ENCODE data around the gene RGL4. TPM values are rescaled to one million over a fixed set of nuclear protein-coding genes. Genes with fewer than 3 reads are reported as not detected.

Gene RGL4
- total and polyA plus RNA-seq, 11 donors = 0.21 to 0.69 (median 0.52) TPM; not detected in 6

- ATAC-seq (no peak), DNase-seq (no peak)
- Histone ChIP-seq H3K36me3 (peaks cover 0 to 100% (median 90%) of the 10 kb centered on the region in 9 donors), H3K27ac (no peak overlapping the region), H3K4me3 (no peak overlapping the region), H3K9me3 (no peaks in the 10 kb centered on the region), H3K4me1 (peaks cover 0 to 7% (median 0%) of the 10 kb centered on the region in 12 donors), H3K27me3 (no peaks in the 10 kb centered on the region)
- WGBS, 4 donors = 93 to 96% (median 95%) methylated on average over 5 of the region's 5 CpGs
- intact Hi-C loops (cut with DNase I) = no loop called here
- no peak for TF ChIP-seq POLR2A (IDR thresholded peaks at IDR 0.05)
- TF ChIP-seq CTCF (IDR thresholded peaks at IDR 0.05) = no peak
Measured at GRCh38 chr22:23704062-23704461, 13.2 kb downstream of the RGL4 start.

GRCh38 chr22:23704829-23705228 is 14.0 kb downstream of the RGL4 start:
- Histone ChIP-seq H3K36me3 (peaks cover 0 to 100% (median 90%) of the 10 kb centered on the region in 9 donors), H3K9me3 (no peaks in the 10 kb centered on the region), H3K27ac (no peak overlapping the region), H3K27me3 (no peaks in the 10 kb centered on the region), H3K4me1 (peaks cover 0 to 7% (median 0%) of the 10 kb centered on the region in 12 donors), H3K4me3 (no peak overlapping the region)
- TF ChIP-seq CTCF (IDR thresholded peaks at IDR 0.05) (no peak), POLR2A (IDR thresholded peaks at IDR 0.05) (no peak)
- intact Hi-C loops (cut with DNase I) = no loop called here
- DNase-seq (no peak), ATAC-seq (no peak)
- 93 to 97% (median 95%) methylated on average over 3 of the region's 3 CpGs for WGBS, 4 donors

GRCh38 chr22:23705358-23705757 is 14.5 kb downstream of the RGL4 start:
- peaks cover 0 to 100% (median 90%) of the 10 kb centered on the region in 9 donors for H3K36me3 ChIP-seq
- no peaks in the 10 kb centered on the region for H3K9me3 ChIP-seq
- no peak overlapping the region for H3K27ac ChIP-seq
- intact Hi-C loops (cut with DNase I) = no loop called here
- ATAC-seq (no peak), DNase-seq (no peak)
- TF ChIP-seq CTCF (IDR thresholded peaks at IDR 0.05) = no peak
- TF ChIP-seq POLR2A (IDR thresholded peaks at IDR 0.05) = no peak
- H3K4me1 ChIP-seq = peaks cover 0 to 6% (median 0%) of the 10 kb centered on the region in 12 donors
- 88 to 95% (median 92%) methylated on average over 3 of the region's 3 CpGs for WGBS, 4 donors
- H3K27me3 ChIP-seq = no peaks in the 10 kb centered on the region
- H3K4me3 ChIP-seq = no peak overlapping the region

GRCh38 chr22:23708270-23708669 is 17.5 kb downstream of the RGL4 start:
- DNase-seq (no peak), ATAC-seq (no peak)
- Histone ChIP-seq H3K9me3 (no peaks in the 10 kb centered on the region), H3K4me1 (no peaks in the 10 kb centered on the region), H3K27ac (no peak overlapping the region), H3K4me3 (no peak overlapping the region), H3K36me3 (peaks cover 0 to 100% (median 98%) of the 10 kb centered on the region in 9 donors), H3K27me3 (no peaks in the 10 kb centered on the region)
- intact Hi-C loops (cut with DNase I) = no loop called here
- WGBS, 4 donors = 90 to 96% (median 92%) methylated on average over 1 of the region's 1 CpG
- TF ChIP-seq POLR2A (IDR thresholded peaks at IDR 0.05) (no peak), CTCF (IDR thresholded peaks at IDR 0.05) (no peak)
